ENCODE data around the gene ACTN1. TPM values are rescaled to one million over a fixed set of nuclear protein-coding genes. Genes with fewer than 3 reads are reported as not detected.

ACTN1 gene
- total RNA-seq, 1 donor = 1,023 TPM

- no peak for TF ChIP-seq CTCF (IDR thresholded peaks at IDR 0.05; ENCODE audit: insufficient read depth, low read depth, low read length)
- peak; percentile 73 for DNase-seq (ENCODE audit: low read depth)
- no peak overlapping the region for H3K4me3 ChIP-seq (ENCODE audit: low read depth, low read length)
These were observed 20.5 kb downstream of the ACTN1 start for GRCh38 chr14:68958553-68958952.

- DNase-seq (ENCODE audit: low read depth) = no peak
These were observed 21.3 kb downstream of the ACTN1 start for GRCh38 chr14:68957775-68958174.

GRCh38 chr14:68956724-68957123 is 22.4 kb downstream of the ACTN1 start:
- no peak for TF ChIP-seq CTCF (IDR thresholded peaks at IDR 0.05; ENCODE audit: insufficient read depth, low read depth, low read length)
- H3K4me3 ChIP-seq (ENCODE audit: low read depth, low read length) = no peak overlapping the region
- peak; percentile 58 for DNase-seq (ENCODE audit: low read depth)

More at GRCh38 chr14:68957775-68958174, 21.3 kb downstream of the ACTN1 start:
- H3K4me3 ChIP-seq (ENCODE audit: low read depth, low read length) = no peak overlapping the region
- no peak for TF ChIP-seq CTCF (IDR thresholded peaks at IDR 0.05; ENCODE audit: insufficient read depth, low read depth, low read length)

GRCh38 chr14:68955851-68956179 is 23.3 kb downstream of the ACTN1 start:
- DNase-seq (ENCODE audit: low read depth) = peak; percentile 72
- no peak for TF ChIP-seq CTCF (IDR thresholded peaks at IDR 0.05; ENCODE audit: insufficient read depth, low read depth, low read length)
- no peak overlapping the region for H3K4me3 ChIP-seq (ENCODE audit: low read depth, low read length)

- no peak for TF ChIP-seq CTCF (IDR thresholded peaks at IDR 0.05; ENCODE audit: insufficient read depth, low read depth, low read length)
- no peak for DNase-seq (ENCODE audit: low read depth)
- no peak overlapping the region for H3K4me3 ChIP-seq (ENCODE audit: low read depth, low read length)
These were observed 23.8 kb downstream of the ACTN1 start for GRCh38 chr14:68955164-68955850.

GRCh38 chr14:68953196-68953555 is 25.9 kb downstream of the ACTN1 start:
- H3K4me3 ChIP-seq (ENCODE audit: low read depth, low read length) = peak overlapping the region; percentile 32
- no peak for TF ChIP-seq CTCF (IDR thresholded peaks at IDR 0.05; ENCODE audit: insufficient read depth, low read depth, low read length)
- DNase-seq (ENCODE audit: low read depth) = no peak
